Measurements from ENCODE around the gene PDE3B. TPM values are rescaled to one million over a fixed set of nuclear protein-coding genes. Genes with fewer than 3 reads are reported as not detected.
"Not testable (repeated sequence)": the region's sequence is repeated elsewhere in the genome, so short reads cannot be mapped to it uniquely, and the experiment has no call there.

Gene PDE3B
- polyA plus RNA-seq, 3 donors from 2014 or later = 2.4 to 4.7 (median 2.6) TPM

- Mint-ChIP-seq H3K4me1 (peaks cover 0 to 6% of the 10 kb centered on the region in 2 donors), H3K9me3 (no peaks in the 10 kb centered on the region), H3K27me3 (ENCODE audit: low read depth in 3 of 3) (no peaks in the 10 kb centered on the region), H3K27ac (no peak overlapping the region), H3K36me3 (peaks cover 11 to 41% (median 24%) of the 10 kb centered on the region in 3 donors), H3K4me3 (no peak overlapping the region)
- no peak for DNase-seq
Measured at GRCh38 chr11:14881576-14882193, 238.1 kb downstream of the PDE3B start.

GRCh38 chr11:14882196-14882595 is 238.6 kb downstream of the PDE3B start:
- Mint-ChIP-seq H3K27ac (no peak overlapping the region), H3K4me3 (no peak overlapping the region), H3K4me1 (peaks cover 0 to 11% of the 10 kb centered on the region in 2 donors), H3K27me3 (ENCODE audit: low read depth in 3 of 3) (no peaks in the 10 kb centered on the region), H3K9me3 (no peaks in the 10 kb centered on the region), H3K36me3 (peaks cover 11 to 41% (median 22%) of the 10 kb centered on the region in 3 donors)
- DNase-seq = no peak

- H3K9me3 Mint-ChIP-seq; H3K4me3 Mint-ChIP-seq; DNase-seq; H3K27me3 Mint-ChIP-seq (ENCODE audit: low read depth in 3 of 3); H3K27ac Mint-ChIP-seq: not testable (repeated sequence)
- Mint-ChIP-seq H3K36me3 (peaks cover 5 to 27% (median 22%) of the 10 kb centered on the region in 3 donors), H3K4me1 (peaks cover 5 to 26% of the 10 kb centered on the region in 2 donors)
Measured at GRCh38 chr11:14883683-14884082, 240.1 kb downstream of the PDE3B start.

- peaks cover 0 to 2% (median 0%) of the 10 kb centered on the region in 3 donors for H3K27me3 Mint-ChIP-seq (ENCODE audit: low read depth in 3 of 3)
- H3K4me3 Mint-ChIP-seq = no peak overlapping the region
- H3K9me3 Mint-ChIP-seq = no peaks in the 10 kb centered on the region
- H3K36me3 Mint-ChIP-seq = peaks cover 5 to 23% (median 22%) of the 10 kb centered on the region in 3 donors
- no peak overlapping the region for H3K27ac Mint-ChIP-seq
- DNase-seq = no peak
- peaks cover 11 to 33% of the 10 kb centered on the region in 2 donors for H3K4me1 Mint-ChIP-seq
Measured at GRCh38 chr11:14884667-14885273, 241.2 kb downstream of the PDE3B start.

GRCh38 chr11:14886513-14886912 is 242.9 kb downstream of the PDE3B start:
- H3K4me3 Mint-ChIP-seq = no peak overlapping the region
- peaks cover 24 to 43% of the 10 kb centered on the region in 2 donors for H3K4me1 Mint-ChIP-seq
- H3K27ac Mint-ChIP-seq = no peak overlapping the region
- no peaks in the 10 kb centered on the region for H3K9me3 Mint-ChIP-seq
- peaks cover 5 to 18% (median 17%) of the 10 kb centered on the region in 3 donors for H3K36me3 Mint-ChIP-seq
- no peak for DNase-seq
- peaks cover 0 to 10% (median 8%) of the 10 kb centered on the region in 3 donors for H3K27me3 Mint-ChIP-seq (ENCODE audit: low read depth in 3 of 3)

GRCh38 chr11:14891143-14892035 is 247.8 kb downstream of the PDE3B start:
- Mint-ChIP-seq H3K4me3 (peak overlapping the region; percentile 92 to 98 (median 95)), H3K27me3 (ENCODE audit: low read depth in 3 of 3) (peaks cover 3 to 12% (median 8%) of the 10 kb centered on the region in 3 donors), H3K27ac (peak overlapping the region; percentile 93 to 97 (median 96)), H3K9me3 (no peaks in the 10 kb centered on the region), H3K36me3 (no peaks in the 10 kb centered on the region), H3K4me1 (peaks cover 30 to 46% of the 10 kb centered on the region in 2 donors)
- peak; percentile 86 to 88 (median 88) for DNase-seq

- peak within 1 kb of the TSS; percentile 93 to 97 (median 96) for H3K27ac Mint-ChIP-seq
- H3K4me3 Mint-ChIP-seq = peak within 1 kb of the TSS; percentile 92 to 98 (median 95)
- H3K9me3 Mint-ChIP-seq = no peaks in the 10 kb centered on the region
- H3K27me3 Mint-ChIP-seq (ENCODE audit: low read depth in 3 of 3) = peaks cover 3 to 12% (median 8%) of the 10 kb centered on the region in 3 donors
- peak; percentile 91 for DNase-seq
- no peaks in the 10 kb centered on the region for H3K36me3 Mint-ChIP-seq
- H3K4me1 Mint-ChIP-seq = peaks cover 30 to 42% of the 10 kb centered on the region in 2 donors
Measured at GRCh38 chr11:14892036-14892556, 248.5 kb downstream of the PDE3B start, which contains the start of gene CYP2R1. TSS of gene CYP2R1 (minus strand) at chr11:14892231. CDS start at chr11:14892205, 26 bp downstream.

- no peak for DNase-seq
- H3K4me1 Mint-ChIP-seq = peaks cover 30 to 37% of the 10 kb centered on the region in 2 donors
- peak overlapping the region; percentile 77 to 96 (median 88) for H3K27ac Mint-ChIP-seq
- peak overlapping the region; percentile 86 to 88 (median 87) for H3K4me3 Mint-ChIP-seq
- no peaks in the 10 kb centered on the region for H3K9me3 Mint-ChIP-seq
- H3K27me3 Mint-ChIP-seq (ENCODE audit: low read depth in 3 of 3) = peaks cover 3 to 12% (median 8%) of the 10 kb centered on the region in 3 donors
- no peaks in the 10 kb centered on the region for H3K36me3 Mint-ChIP-seq
Measured at GRCh38 chr11:14892577-14892976, 249.0 kb downstream of the PDE3B start.

- Mint-ChIP-seq H3K9me3 (no peaks in the 10 kb centered on the region), H3K27ac (no peak overlapping the region), H3K4me1 (peaks cover 18 to 19% of the 10 kb centered on the region in 2 donors), H3K27me3 (ENCODE audit: low read depth in 3 of 3) (peaks cover 3 to 12% (median 10%) of the 10 kb centered on the region in 3 donors), H3K4me3 (no peak overlapping the region), H3K36me3 (no peaks in the 10 kb centered on the region)
- DNase-seq = no peak
Measured at GRCh38 chr11:14894657-14895598, 251.3 kb downstream of the PDE3B start.

- no peak for DNase-seq
- Mint-ChIP-seq H3K27me3 (ENCODE audit: low read depth in 3 of 3) (peaks cover 0 to 6% (median 2%) of the 10 kb centered on the region in 3 donors), H3K4me3 (no peak overlapping the region), H3K9me3 (no peaks in the 10 kb centered on the region), H3K27ac (no peak overlapping the region), H3K4me1 (peaks cover 0 to under 1% of the 10 kb centered on the region in 2 donors), H3K36me3 (no peaks in the 10 kb centered on the region)
Measured at GRCh38 chr11:14898355-14898754, 254.8 kb downstream of the PDE3B start.

- Mint-ChIP-seq H3K36me3 (no peaks in the 10 kb centered on the region), H3K4me3 (no peak overlapping the region), H3K27ac (no peak overlapping the region), H3K4me1 (peaks cover 0 to 6% of the 10 kb centered on the region in 2 donors), H3K9me3 (no peaks in the 10 kb centered on the region), H3K27me3 (ENCODE audit: low read depth in 3 of 3) (peaks cover 0 to 6% (median 2%) of the 10 kb centered on the region in 3 donors)
- DNase-seq = no peak
Measured at GRCh38 chr11:14898906-14899305, 255.3 kb downstream of the PDE3B start.

GRCh38 chr11:14902650-14903350 is 259.2 kb downstream of the PDE3B start:
- Mint-ChIP-seq H3K36me3 (no peaks in the 10 kb centered on the region), H3K4me1 (peaks cover 29 to 38% of the 10 kb centered on the region in 2 donors), H3K27me3 (ENCODE audit: low read depth in 3 of 3) (peaks cover 8 to 19% (median 9%) of the 10 kb centered on the region in 3 donors), H3K27ac (no peak overlapping the region), H3K9me3 (no peaks in the 10 kb centered on the region), H3K4me3 (no peak overlapping the region)
- DNase-seq = no peak
